ENCODE data around the gene FAM151B.

DNA sequence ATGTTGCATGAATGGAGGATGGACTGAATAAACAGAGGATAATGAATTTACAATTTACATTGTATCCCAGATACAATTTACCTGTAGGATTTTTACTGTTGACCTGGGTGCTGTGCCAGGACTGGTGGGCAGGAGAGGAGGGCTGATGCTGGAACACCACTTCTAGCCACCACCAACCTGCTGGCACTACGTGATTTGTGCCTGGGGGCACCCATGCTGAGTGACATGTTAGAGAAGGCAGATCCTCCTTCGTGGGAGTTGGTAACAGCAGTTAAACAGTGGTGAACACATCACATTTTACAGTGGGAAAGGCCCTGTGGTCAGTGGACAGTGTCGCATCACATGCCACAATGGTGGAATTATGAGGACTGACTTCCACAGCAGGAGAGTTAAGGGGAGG is 85.2 kb downstream of the FAM151B start:
- TF ChIP-seq, protein P1, sequence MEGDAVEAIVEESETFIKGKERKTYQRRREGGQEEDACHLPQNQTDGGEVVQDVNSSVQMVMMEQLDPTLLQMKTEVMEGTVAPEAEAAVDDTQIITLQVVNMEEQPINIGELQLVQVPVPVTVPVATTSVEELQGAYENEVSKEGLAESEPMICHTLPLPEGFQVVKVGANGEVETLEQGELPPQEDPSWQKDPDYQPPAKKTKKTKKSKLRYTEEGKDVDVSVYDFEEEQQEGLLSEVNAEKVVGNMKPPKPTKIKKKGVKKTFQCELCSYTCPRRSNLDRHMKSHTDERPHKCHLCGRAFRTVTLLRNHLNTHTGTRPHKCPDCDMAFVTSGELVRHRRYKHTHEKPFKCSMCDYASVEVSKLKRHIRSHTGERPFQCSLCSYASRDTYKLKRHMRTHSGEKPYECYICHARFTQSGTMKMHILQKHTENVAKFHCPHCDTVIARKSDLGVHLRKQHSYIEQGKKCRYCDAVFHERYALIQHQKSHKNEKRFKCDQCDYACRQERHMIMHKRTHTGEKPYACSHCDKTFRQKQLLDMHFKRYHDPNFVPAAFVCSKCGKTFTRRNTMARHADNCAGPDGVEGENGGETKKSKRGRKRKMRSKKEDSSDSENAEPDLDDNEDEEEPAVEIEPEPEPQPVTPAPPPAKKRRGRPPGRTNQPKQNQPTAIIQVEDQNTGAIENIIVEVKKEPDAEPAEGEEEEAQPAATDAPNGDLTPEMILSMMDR (conservative IDR thresholded peaks at IDR 0.05; ENCODE audit: low read length) = no peak
- no peak for TF ChIP-seq EZH2phosphoT487 (IDR thresholded peaks at IDR 0.05; ENCODE audit: borderline replicate concordance)
